SU-DHL-6 (cell line): Measurements from ENCODE around the gene NCOA3.

Experiments used
- CTCF ChIP-seq: fragments of 200-600 bp; sonication (generic); IDR thresholded peaks from one replicate; pipeline ENCODE4 v1.5.1; 2017; ENCODE audit warnings: antibody characterized with exemption, mild to moderate bottlenecking, low read length, moderate library complexity; ENCODE audit not compliant: insufficient read depth, poor library complexity, severe bottlenecking
- EZH2phosphoT487 ChIP-seq: fragments of 200-600 bp; sonication (generic), shearing (Covaris generic); conservative IDR thresholded peaks from 2 replicates; pipeline ENCODE4 v1.6.1; 2018; ENCODE audit warnings: mild to moderate bottlenecking, antibody characterized with exemption, low read length, moderate library complexity, mixed read lengths

- TF ChIP-seq CTCF (no peak), EZH2phosphoT487 (no peak)
These were observed 165.4 kb downstream of the NCOA3 start for GRCh38 chr20:47667086-47667485.
